ENCODE measurements around the gene DYNC2I2.

The DYNC2I2 gene

DNA sequence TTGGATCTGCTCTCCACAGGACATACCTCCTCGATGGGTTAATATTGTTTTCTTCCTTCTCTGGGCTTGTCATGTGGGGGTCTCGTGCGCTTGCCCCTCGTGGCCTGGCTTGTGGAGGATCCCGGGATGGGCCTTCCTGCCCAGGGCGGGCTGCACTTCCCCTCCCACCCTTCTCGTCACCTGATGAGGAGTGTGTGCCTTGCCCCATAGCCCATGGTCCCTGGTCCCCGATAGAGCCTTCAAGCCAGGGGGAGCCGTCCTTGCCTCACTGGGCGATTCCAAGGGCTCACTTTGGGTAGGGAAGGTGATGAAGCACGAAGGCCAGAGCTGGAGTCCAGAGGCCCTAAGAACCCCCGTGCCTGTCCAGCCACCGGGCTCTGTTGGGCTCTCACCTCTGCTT lies 28.7 kb downstream of the DYNC2I2 start:
- no peak for DNase-seq
- Mint-ChIP-seq H3K9me3 (no peaks in the 10 kb centered on the region), H3K27me3 (no peaks in the 10 kb centered on the region), H3K36me3 (ENCODE audit: insufficient read depth) (peaks cover 86% of the 10 kb centered on the region), H3K4me1 (ENCODE audit: low read depth in 2 of 2) (peaks cover 0 to 2% of the 10 kb centered on the region in 2 donors), H3K4me3 (no peak overlapping the region), H3K27ac (peak overlapping the region in 1 of 2 donors; percentile 41)
- no peak for ATAC-seq (replicated peaks)

DNA sequence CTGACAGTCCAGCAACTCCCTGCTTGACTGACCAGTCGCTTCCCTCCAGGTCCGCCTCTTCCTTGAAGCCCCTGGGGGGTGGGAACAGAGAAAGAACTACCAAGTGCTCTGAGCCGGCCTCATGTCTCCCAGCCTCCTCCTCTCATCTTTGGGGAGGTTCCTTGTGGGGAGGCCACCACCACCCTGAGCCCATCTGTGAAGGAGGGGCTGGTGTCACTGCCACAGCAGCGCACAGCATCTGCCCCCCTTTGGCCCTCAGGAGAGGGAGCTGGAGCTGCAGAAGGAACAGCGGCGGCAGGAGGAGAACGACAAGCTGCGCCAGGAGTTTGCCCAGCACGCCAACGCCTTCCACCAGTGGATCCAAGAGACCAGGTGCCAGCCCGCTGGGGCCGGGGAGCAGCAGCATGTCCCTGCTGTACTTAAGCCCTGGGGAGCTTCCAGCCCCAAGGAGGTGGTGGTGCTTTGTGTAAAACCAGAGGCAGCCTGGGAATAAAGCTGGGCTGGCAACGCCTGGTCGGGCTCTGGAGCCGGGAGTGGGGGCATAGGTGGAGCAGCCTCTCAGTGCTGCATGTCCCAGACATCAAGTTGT lies 29.4 kb downstream of the DYNC2I2 start:
- Mint-ChIP-seq H3K36me3 (ENCODE audit: insufficient read depth) (peaks cover 88% of the 10 kb centered on the region), H3K27ac (peak overlapping the region in 1 of 2 donors; percentile 41)

GRCh38 chr9:128626181-128626580 lies 30.5 kb downstream of the DYNC2I2 start:
- no peaks in the 10 kb centered on the region for H3K9me3 Mint-ChIP-seq
- H3K4me1 Mint-ChIP-seq (ENCODE audit: low read depth in 2 of 2): peaks cover 0 to 2% of the 10 kb centered on the region in 2 donors
- H3K4me3 Mint-ChIP-seq: no peak overlapping the region
- H3K27me3 Mint-ChIP-seq: no peaks in the 10 kb centered on the region
- peak overlapping the region; percentile 41 to 77 for H3K27ac Mint-ChIP-seq
- peaks cover 88% of the 10 kb centered on the region for H3K36me3 Mint-ChIP-seq (ENCODE audit: insufficient read depth)
- no peak for ATAC-seq (replicated peaks)
- no peak for DNase-seq

More for the DNA sequence above, 29.4 kb downstream of the DYNC2I2 start:
- Mint-ChIP-seq H3K27me3 (no peaks in the 10 kb centered on the region), H3K4me1 (ENCODE audit: low read depth in 2 of 2) (peaks cover 0 to 2% of the 10 kb centered on the region in 2 donors), H3K4me3 (no peak overlapping the region), H3K9me3 (no peaks in the 10 kb centered on the region)
- DNase-seq: no peak
- ATAC-seq (replicated peaks): no peak

- H3K27me3 Mint-ChIP-seq: no peaks in the 10 kb centered on the region
- ATAC-seq (replicated peaks) (no peak), DNase-seq (no peak)
- peak overlapping the region; percentile 56 to 77 for H3K27ac Mint-ChIP-seq
- H3K4me1 Mint-ChIP-seq (ENCODE audit: low read depth in 2 of 2): peaks cover 0 to 2% of the 10 kb centered on the region in 2 donors
- H3K9me3 Mint-ChIP-seq: no peaks in the 10 kb centered on the region
- H3K4me3 Mint-ChIP-seq: no peak overlapping the region
- H3K36me3 Mint-ChIP-seq (ENCODE audit: insufficient read depth): peaks cover 88% of the 10 kb centered on the region
Observed at GRCh38 chr9:128625391-128626146, 31.1 kb downstream of the DYNC2I2 start.

- Mint-ChIP-seq H3K9me3 (no peaks in the 10 kb centered on the region), H3K4me3 (no peak overlapping the region), H3K27me3 (no peaks in the 10 kb centered on the region), H3K4me1 (ENCODE audit: low read depth in 2 of 2) (peaks cover 0 to 2% of the 10 kb centered on the region in 2 donors), H3K27ac (no peak overlapping the region), H3K36me3 (ENCODE audit: insufficient read depth) (peaks cover 90% of the 10 kb centered on the region)
- DNase-seq (no peak), ATAC-seq (replicated peaks) (no peak)
Observed at GRCh38 chr9:128624566-128624965, 32.1 kb downstream of the DYNC2I2 start.

DNA sequence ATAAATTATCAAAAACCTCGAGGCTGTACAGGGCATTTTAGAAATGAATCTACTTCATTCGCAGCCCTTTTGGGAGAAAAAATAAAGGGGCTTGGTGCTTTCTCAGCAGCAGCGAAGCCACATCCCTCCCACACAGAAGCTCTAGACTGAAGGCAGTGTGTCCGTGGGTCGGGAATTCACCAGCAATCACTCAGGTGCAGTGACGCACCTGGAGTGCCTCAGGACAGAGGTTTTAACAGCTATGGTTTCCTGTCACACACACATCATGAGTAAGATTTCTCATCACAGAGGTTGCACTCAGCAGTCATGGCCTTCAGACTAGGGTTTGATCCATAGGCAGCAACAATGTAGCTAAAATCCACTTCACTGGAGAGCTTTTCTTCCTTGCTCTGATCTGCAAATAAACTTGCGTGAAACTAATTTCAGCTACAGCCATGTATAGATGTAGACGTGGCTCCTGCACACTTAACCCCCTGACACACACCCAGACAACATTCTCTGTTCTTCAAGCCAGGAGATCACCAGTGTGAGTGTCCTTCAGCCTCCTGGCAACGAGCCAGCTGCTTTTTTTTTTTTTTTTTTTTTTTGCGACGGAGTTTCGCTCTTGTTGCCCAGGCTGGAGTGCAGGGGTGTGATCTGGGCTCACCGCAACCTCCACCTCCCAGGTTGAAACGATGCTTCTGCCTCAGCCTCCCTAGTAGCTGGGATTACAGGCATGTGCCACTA lies 34.8 kb downstream of the DYNC2I2 start:
- H3K4me1 Mint-ChIP-seq (ENCODE audit: low read depth in 2 of 2): peaks cover 0 to 2% of the 10 kb centered on the region in 2 donors
- H3K27ac Mint-ChIP-seq: no peak overlapping the region

DNA sequence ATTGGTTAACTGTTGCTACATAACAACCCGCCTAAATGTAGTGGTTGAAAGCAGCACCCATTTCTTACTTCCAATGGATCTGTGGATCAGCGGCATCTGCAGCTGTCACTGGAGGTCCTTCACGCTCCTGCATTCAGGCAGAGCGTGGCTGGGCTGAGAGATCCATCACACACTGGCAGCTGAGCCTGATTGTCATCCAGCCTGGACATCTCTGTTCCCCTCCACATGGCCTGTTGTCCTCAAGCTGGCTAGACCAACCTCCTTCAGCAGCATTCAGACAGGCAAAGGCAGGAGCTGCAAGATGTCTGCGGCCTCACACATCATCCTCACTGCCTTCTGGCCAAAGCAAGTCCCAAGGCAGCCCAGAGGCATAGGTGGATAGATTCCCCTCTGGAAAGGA lies 36.9 kb downstream of the DYNC2I2 start:
- no peak overlapping the region for H3K27ac Mint-ChIP-seq
- no peak overlapping the region for H3K4me3 Mint-ChIP-seq
- peaks cover 99% of the 10 kb centered on the region for H3K36me3 Mint-ChIP-seq (ENCODE audit: insufficient read depth)

More for the DNA sequence above, 34.8 kb downstream of the DYNC2I2 start:
- Mint-ChIP-seq H3K27me3 (no peaks in the 10 kb centered on the region), H3K36me3 (ENCODE audit: insufficient read depth) (peaks cover 99% of the 10 kb centered on the region), H3K4me3 (no peak overlapping the region), H3K9me3 (no peaks in the 10 kb centered on the region)
- ATAC-seq (replicated peaks) (peak; percentile 24), DNase-seq (no peak)

GRCh38 chr9:128619127-128619526 lies 37.5 kb downstream of the DYNC2I2 start:
- Mint-ChIP-seq H3K36me3 (ENCODE audit: insufficient read depth) (peaks cover 99% of the 10 kb centered on the region), H3K27me3 (no peaks in the 10 kb centered on the region), H3K4me3 (no peak overlapping the region), H3K4me1 (ENCODE audit: low read depth in 2 of 2) (no peaks in the 10 kb centered on the region), H3K27ac (no peak overlapping the region), H3K9me3 (no peaks in the 10 kb centered on the region)
- DNase-seq (no peak), ATAC-seq (replicated peaks) (no peak)

More for the DNA sequence above, 36.9 kb downstream of the DYNC2I2 start:
- ATAC-seq (replicated peaks): no peak
- H3K27me3 Mint-ChIP-seq: no peaks in the 10 kb centered on the region
- no peaks in the 10 kb centered on the region for H3K4me1 Mint-ChIP-seq (ENCODE audit: low read depth in 2 of 2)
- DNase-seq: no peak
- H3K9me3 Mint-ChIP-seq: no peaks in the 10 kb centered on the region

GRCh38 chr9:128617943-128618342 lies 38.7 kb downstream of the DYNC2I2 start:
- H3K4me3 Mint-ChIP-seq: no peak overlapping the region
- no peaks in the 10 kb centered on the region for H3K4me1 Mint-ChIP-seq (ENCODE audit: low read depth in 2 of 2)
- no peak overlapping the region for H3K27ac Mint-ChIP-seq
- H3K9me3 Mint-ChIP-seq: no peaks in the 10 kb centered on the region
- no peak for ATAC-seq (replicated peaks)
- peaks cover 99% of the 10 kb centered on the region for H3K36me3 Mint-ChIP-seq (ENCODE audit: insufficient read depth)
- no peak for DNase-seq
- no peaks in the 10 kb centered on the region for H3K27me3 Mint-ChIP-seq

- Mint-ChIP-seq H3K36me3 (ENCODE audit: insufficient read depth) (peaks cover 99% of the 10 kb centered on the region), H3K4me3 (no peak overlapping the region), H3K9me3 (no peaks in the 10 kb centered on the region), H3K27ac (peak overlapping the region in 1 of 2 donors; percentile 69), H3K27me3 (no peaks in the 10 kb centered on the region), H3K4me1 (ENCODE audit: low read depth in 2 of 2) (no peaks in the 10 kb centered on the region)
- ATAC-seq (replicated peaks) (no peak), DNase-seq (no peak)
Observed at GRCh38 chr9:128615571-128615970, 41.1 kb downstream of the DYNC2I2 start.

GRCh38 chr9:128614728-128615127 lies 41.9 kb downstream of the DYNC2I2 start:
- no peaks in the 10 kb centered on the region for H3K4me1 Mint-ChIP-seq (ENCODE audit: low read depth in 2 of 2)
- no peak overlapping the region for H3K4me3 Mint-ChIP-seq
- H3K27me3 Mint-ChIP-seq: no peaks in the 10 kb centered on the region
- no peaks in the 10 kb centered on the region for H3K9me3 Mint-ChIP-seq
- no peak overlapping the region for H3K27ac Mint-ChIP-seq
- peaks cover 99% of the 10 kb centered on the region for H3K36me3 Mint-ChIP-seq (ENCODE audit: insufficient read depth)
- ATAC-seq (replicated peaks): no peak
- DNase-seq: no peak

DNA sequence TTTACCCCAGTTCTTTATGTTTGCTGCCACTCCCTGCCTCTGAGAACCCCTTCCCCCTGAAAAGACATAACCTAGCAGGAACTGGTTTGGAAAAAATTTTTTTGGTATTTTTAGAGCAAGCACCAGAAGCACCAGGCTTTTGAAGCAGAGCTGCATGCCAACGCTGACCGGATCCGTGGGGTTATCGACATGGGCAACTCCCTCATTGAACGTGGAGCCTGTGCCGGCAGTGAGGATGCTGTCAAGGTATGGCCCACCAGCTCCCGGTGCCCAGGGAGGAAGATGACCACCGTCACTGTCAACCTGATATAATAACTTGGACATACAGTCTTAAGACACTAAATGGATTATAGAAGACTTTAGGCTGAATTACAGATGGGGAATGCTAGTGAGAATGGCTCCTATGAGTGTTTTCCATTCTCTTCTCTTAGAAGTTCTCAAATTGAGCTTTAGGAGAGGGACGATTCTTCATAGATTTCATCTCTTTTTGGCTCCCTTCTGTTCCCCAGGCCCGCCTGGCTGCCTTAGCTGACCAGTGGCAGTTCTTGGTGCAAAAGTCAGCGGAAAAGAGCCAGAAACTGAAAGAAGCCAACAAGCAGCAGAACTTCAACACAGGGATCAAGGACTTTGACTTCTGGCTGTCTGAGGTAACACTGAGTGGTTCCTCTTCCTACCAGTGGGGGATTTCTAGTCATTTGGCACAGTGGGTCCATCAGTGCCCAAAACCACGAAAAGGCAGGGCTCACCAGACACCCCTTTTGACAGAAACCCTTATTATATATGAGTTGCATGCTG lies 44.9 kb downstream of the DYNC2I2 start:
- Mint-ChIP-seq H3K27me3 (no peaks in the 10 kb centered on the region), H3K4me3 (no peak overlapping the region), H3K4me1 (ENCODE audit: low read depth in 2 of 2) (no peaks in the 10 kb centered on the region), H3K36me3 (ENCODE audit: insufficient read depth) (peaks cover 100% of the 10 kb centered on the region), H3K27ac (peak overlapping the region; percentile 18 to 68), H3K9me3 (no peaks in the 10 kb centered on the region)
- ATAC-seq (replicated peaks) (no peak), DNase-seq (no peak)

DNA sequence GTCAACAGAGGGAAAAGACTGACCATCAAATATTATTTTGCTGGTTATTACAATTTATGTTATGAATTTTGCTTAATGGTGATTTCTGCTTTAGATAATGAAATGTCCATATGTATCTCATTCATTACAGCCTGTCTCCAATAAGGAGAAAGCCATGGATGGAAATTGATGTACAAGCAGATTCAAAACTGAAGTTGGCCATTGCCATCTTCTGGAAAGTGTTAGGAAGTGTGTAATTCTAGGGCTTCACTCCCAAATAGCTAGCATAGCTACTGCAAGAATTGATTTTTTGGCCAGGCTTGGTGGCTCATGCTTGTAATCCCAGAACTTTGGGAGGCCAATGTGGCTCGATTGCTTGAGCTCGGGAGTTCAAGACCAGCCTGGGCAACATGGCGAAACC lies 45.8 kb downstream of the DYNC2I2 start:
- Mint-ChIP-seq H3K4me3 (no peak overlapping the region), H3K27ac (no peak overlapping the region), H3K27me3 (no peaks in the 10 kb centered on the region), H3K9me3 (no peaks in the 10 kb centered on the region), H3K4me1 (ENCODE audit: low read depth in 2 of 2) (no peaks in the 10 kb centered on the region), H3K36me3 (ENCODE audit: insufficient read depth) (peaks cover 100% of the 10 kb centered on the region)
- no peak for DNase-seq
- no peak for ATAC-seq (replicated peaks)

Measured in effector memory CD8-positive, alpha-beta T cell (primary cell).